Stimulated activated CD4-positive, alpha-beta T cell treated with anti-CD3 and anti-CD28 coated beads, Interleukin-4, amount 100 ng/mL, for 4 hours (primary cell): ENCODE measurements around the gene SLC39A3.

Source experiments
- DNase-seq, 2 experiments: peaks; one replicate each; pipeline ENCODE4 v3.0.0-alpha.2; 2020

SLC39A3 gene

GRCh38 chr19:2744113-2744512 lies 4.3 kb upstream of the SLC39A3 start:
- no peak for DNase-seq

- no peak for DNase-seq
These were observed 3.3 kb upstream of the SLC39A3 start for GRCh38 chr19:2743099-2743498.

- DNase-seq = no peak
These were observed 468 bp upstream of the SLC39A3 start for GRCh38 chr19:2740314-2740656.

- no peak for DNase-seq
These were observed 3.1 kb downstream of the SLC39A3 start for GRCh38 chr19:2736550-2737190.

GRCh38 chr19:2735374-2735773 lies 4.4 kb downstream of the SLC39A3 start:
- DNase-seq = no peak

- no peak for DNase-seq
These were observed 5.1 kb downstream of the SLC39A3 start for GRCh38 chr19:2734589-2735288.

- no peak for DNase-seq
These were observed 5.8 kb downstream of the SLC39A3 start for GRCh38 chr19:2733930-2734588.

- DNase-seq = no peak
These were observed 6.9 kb downstream of the SLC39A3 start for GRCh38 chr19:2732883-2733282.

GRCh38 chr19:2732157-2732725 lies 7.6 kb downstream of the SLC39A3 start:
- no peak for DNase-seq

- no peak for DNase-seq
These were observed 8.4 kb downstream of the SLC39A3 start for GRCh38 chr19:2731181-2731995.

GRCh38 chr19:2729943-2730818 lies 9.6 kb downstream of the SLC39A3 start:
- DNase-seq = no peak

- no peak for DNase-seq
These were observed 10.9 kb downstream of the SLC39A3 start for GRCh38 chr19:2728783-2729387.

- no peak for DNase-seq
These were observed 12.2 kb downstream of the SLC39A3 start for GRCh38 chr19:2727640-2727944.

GRCh38 chr19:2726904-2727639 lies 12.7 kb downstream of the SLC39A3 start:
- DNase-seq = no peak

- no peak for DNase-seq
These were observed 13.5 kb downstream of the SLC39A3 start for GRCh38 chr19:2726160-2726855.

- no peak for DNase-seq
These were observed 15.7 kb downstream of the SLC39A3 start for GRCh38 chr19:2724148-2724557.

- DNase-seq = no peak
These were observed 16.1 kb downstream of the SLC39A3 start for GRCh38 chr19:2723747-2724146.

- DNase-seq = no peak
These were observed 16.5 kb downstream of the SLC39A3 start for GRCh38 chr19:2723345-2723715.

- DNase-seq = no peak
These were observed 17.1 kb downstream of the SLC39A3 start for GRCh38 chr19:2722541-2723344.
